Keratinocyte (primary cell): Measurements from ENCODE around the gene PDE11A. TPM values are rescaled to one million over a fixed set of nuclear protein-coding genes. Genes with fewer than 3 reads are reported as not detected.

ENCODE experiments used
- DNase-seq: peaks from one replicate; pipeline ENCODE4 v3.0.0-alpha.2; 2011; ENCODE audit warnings: low read depth, missing footprints, low spot score
- FAIRE-seq: peaks from 2 replicates; lab custom pipeline; 2011; peaks lifted over from hg19 to GRCh38; lab: Jason Lieb, UNC
- H2AFZ ChIP-seq: 2 replicates; pipeline ENCODE4 v1.6.0; 2012; ENCODE audit warnings: low read length, control low read depth, inconsistent platforms; ENCODE audit not compliant: control insufficient read depth
- H3K27ac ChIP-seq: 2 replicates; pipeline ENCODE4 v1.5.1; 2011; ENCODE audit warnings: low read length; ENCODE audit not compliant: control insufficient read depth, insufficient read depth
- H3K27me3 ChIP-seq: 3 replicates; pipeline ENCODE4 v1.6.0; 2011; ENCODE audit warnings: low read length; ENCODE audit not compliant: control insufficient read depth, insufficient read depth; ENCODE audit errors: extremely low read depth
- H3K36me3 ChIP-seq, 2 experiments: 2 replicates in 1 of 2; 3 replicates in 1 of 2; pipeline ENCODE4 v1.5.1; 2011; ENCODE audit warnings: low read length in 2 of 2, mild to moderate bottlenecking in 1 of 2; ENCODE audit not compliant: control insufficient read depth in 2 of 2, insufficient read depth in 2 of 2; ENCODE audit errors: extremely low read depth in 1 of 2
- H3K4me1 ChIP-seq: 3 replicates; pipeline ENCODE4 v1.5.1; 2011; ENCODE audit warnings: low read length; ENCODE audit not compliant: control insufficient read depth, insufficient read depth; ENCODE audit errors: extremely low read depth
- H3K4me2 ChIP-seq: 3 replicates; pipeline ENCODE4 v1.6.0; 2011; ENCODE audit warnings: low read depth, low read length; ENCODE audit not compliant: control insufficient read depth, insufficient read depth; ENCODE audit errors: extremely low read depth
- H3K4me3 ChIP-seq, 3 experiments: fragments of 200-600 bp in 1 of 3; sonication (generic) in 1 of 3; 2 replicates in 2 of 3; 3 replicates in 1 of 3; pipeline ENCODE4 v1.5.1; 2011 to 2016; ENCODE audit warnings: low read length in 3 of 3, mild to moderate bottlenecking in 3 of 3, control low read depth in 2 of 3, inconsistent platforms in 1 of 3, low read depth in 1 of 3, mixed read lengths in 1 of 3, mixed run types in 1 of 3, moderate library complexity in 1 of 3; ENCODE audit not compliant: control insufficient read depth in 2 of 3, insufficient read depth in 2 of 3; ENCODE audit errors: extremely low read depth in 1 of 3
- H3K79me2 ChIP-seq: 2 replicates; pipeline ENCODE4 v1.6.0; 2012; ENCODE audit warnings: low read length; ENCODE audit not compliant: control insufficient read depth, insufficient read depth
- H3K9ac ChIP-seq: 3 replicates; pipeline ENCODE4 v1.6.0; 2011; ENCODE audit warnings: low read length; ENCODE audit not compliant: control insufficient read depth, insufficient read depth; ENCODE audit errors: extremely low read depth
- H3K9me1 ChIP-seq: 3 replicates; pipeline ENCODE4 v1.6.0; 2011; ENCODE audit warnings: low read length; ENCODE audit not compliant: control insufficient read depth, insufficient read depth; ENCODE audit errors: extremely low read depth
- H3K9me3 ChIP-seq: 2 replicates; pipeline ENCODE4 v1.5.1; 2012; ENCODE audit warnings: low read depth, low read length; ENCODE audit not compliant: control insufficient read depth
- H4K20me1 ChIP-seq: 3 replicates; pipeline ENCODE4 v1.6.0; 2011; ENCODE audit warnings: low read length; ENCODE audit not compliant: control insufficient read depth, insufficient read depth; ENCODE audit errors: extremely low read depth
- CTCF ChIP-seq, 3 experiments: IDR thresholded peaks in 1 of 3; conservative IDR thresholded peaks in 1 of 3; optimal IDR thresholded peaks in 1 of 3; 2 replicates in 2 of 3; 3 replicates in 1 of 3; pipeline versions ENCODE3 to v1.5.1; 2011; ENCODE audit warnings: low read length in 3 of 3, mild to moderate bottlenecking in 3 of 3, moderate library complexity in 2 of 3, control low read depth in 1 of 3, inconsistent platforms in 1 of 3; ENCODE audit not compliant: insufficient read depth in 2 of 3; ENCODE audit errors: extremely low read depth in 1 of 3
- EZH2 ChIP-seq: IDR thresholded peaks from one replicate; pipeline ENCODE4 v1.6.1; 2012; ENCODE audit warnings: inconsistent platforms, mild to moderate bottlenecking, low read length, moderate library complexity
- dilution Hi-C: fragments of 300-500 bp; cut with MboI; formaldehyde crosslinking; loops from one replicate; pipeline ENCODE4 v1.7.0; 2020; ENCODE audit warnings: low sequenced_read_pairs; ENCODE audit not compliant: extremely low pct_ligation_motif_present
- polyA plus RNA-seq, 5 experiments: library from polyadenylated mRNA; depleted of rRNA in 3 of 5; stranded (reverse) in 3 of 5; stranded (forward) in 1 of 5; unstranded in 1 of 5; fragments of >200 nt; gene quantifications; 1 replicate in 1 of 5; 2 replicates in 3 of 5; 3 replicates in 1 of 5; pipeline versions ENCODE4 v1.2.1 to v1.2.3, GENCODE V29; 2011 to 2012; ENCODE audit warnings: missing spikeins in 2 of 5, low read depth in 1 of 5, low replicate concordance in 1 of 5

The PDE11A gene
- polyA plus RNA-seq, 1 donor (not counting 4 experiments of a cell fraction or from before 2014, with no cell fraction given), result 0.01 TPM

- no peak for DNase-seq
- no peak overlapping the region for H2AFZ ChIP-seq
- peak overlapping the region; percentile 20 for H3K4me2 ChIP-seq
These were observed 74.6 kb downstream of the PDE11A start for GRCh38 chr2:177998006-177998405.

GRCh38 chr2:177992992-177993391 is 79.6 kb downstream of the PDE11A start:
- Histone ChIP-seq H3K4me1 (peaks cover 2% of the 10 kb centered on the region), H3K9me3 (no peaks in the 10 kb centered on the region), H2AFZ (no peak overlapping the region), H3K36me3 (no peaks in the 10 kb centered on the region), H3K9me1 (no peaks in the 10 kb centered on the region), H3K79me2 (no peaks in the 10 kb centered on the region), H3K9ac (no peak overlapping the region), H3K27ac (no peak overlapping the region), H3K4me2 (no peak overlapping the region), H3K27me3 (no peaks in the 10 kb centered on the region), H3K4me3 (no peak overlapping the region), H4K20me1 (no peaks in the 10 kb centered on the region)
- no peak for TF ChIP-seq EZH2
- no peak for TF ChIP-seq CTCF (optimal IDR thresholded peaks at IDR 0.05 in 1 of 3, IDR thresholded peaks at IDR 0.05 in 1 of 3, conservative IDR thresholded peaks at IDR 0.05 in 1 of 3; ENCODE audit: extremely low read depth in 1 of 3, insufficient read depth in 2 of 3, low read length in 3 of 3)
- FAIRE-seq, result no peak
- no peak for DNase-seq
- dilution Hi-C loops, result no loop called here

More at GRCh38 chr2:177998006-177998405, 74.6 kb downstream of the PDE11A start:
- no peak overlapping the region for H3K4me3 ChIP-seq
- H4K20me1 ChIP-seq, result no peaks in the 10 kb centered on the region
- H3K9me1 ChIP-seq, result no peaks in the 10 kb centered on the region
- no peak overlapping the region for H3K9ac ChIP-seq
- TF ChIP-seq EZH2 (no peak), CTCF (optimal IDR thresholded peaks at IDR 0.05 in 1 of 3, IDR thresholded peaks at IDR 0.05 in 1 of 3, conservative IDR thresholded peaks at IDR 0.05 in 1 of 3; ENCODE audit: extremely low read depth in 1 of 3, insufficient read depth in 2 of 3, low read length in 3 of 3) (no peak)
- H3K4me1 ChIP-seq, result peaks cover 4% of the 10 kb centered on the region
- FAIRE-seq, result peak; percentile 74
- H3K9me3 ChIP-seq, result no peaks in the 10 kb centered on the region
- no peaks in the 10 kb centered on the region for H3K79me2 ChIP-seq
- H3K36me3 ChIP-seq, result no peaks in the 10 kb centered on the region
- no peaks in the 10 kb centered on the region for H3K27me3 ChIP-seq
- H3K27ac ChIP-seq, result no peak overlapping the region
- dilution Hi-C loops, result no loop called here
